ENCODE data around the gene RAB11A. TPM values are rescaled to one million over a fixed set of nuclear protein-coding genes. Genes with fewer than 3 reads are reported as not detected.

Gene RAB11A
- total RNA-seq, 2 experiments from 2014 or later: 141 to 151 TPM

GRCh38 chr15:65929573-65929972, 60.3 kb downstream of the RAB11A start:
- DNase-seq: no peak
- no peaks in the 10 kb centered on the region for H3K36me3 Mint-ChIP-seq
- peaks cover 3% of the 10 kb centered on the region for H3K27me3 Mint-ChIP-seq
- no peak for ATAC-seq (ENCODE audit: low read depth)
- POLR2A ChIA-PET: no interaction called here
- no peak overlapping the region for H3K27ac Mint-ChIP-seq
- H3K4me1 Mint-ChIP-seq: no peaks in the 10 kb centered on the region
- H3K4me3 Mint-ChIP-seq: no peak overlapping the region
- no peaks in the 10 kb centered on the region for H3K9me3 Mint-ChIP-seq

GRCh38 chr15:65930134-65930533, 60.8 kb downstream of the RAB11A start:
- Mint-ChIP-seq H3K27me3 (peaks cover 3% of the 10 kb centered on the region), H3K9me3 (no peaks in the 10 kb centered on the region), H3K4me1 (no peaks in the 10 kb centered on the region), H3K4me3 (no peak overlapping the region), H3K27ac (no peak overlapping the region), H3K36me3 (no peaks in the 10 kb centered on the region)
- DNase-seq (no peak), ATAC-seq (ENCODE audit: low read depth) (no peak)
- POLR2A ChIA-PET: no interaction called here

GRCh38 chr15:65931221-65931620, 61.9 kb downstream of the RAB11A start:
- H3K36me3 Mint-ChIP-seq: no peaks in the 10 kb centered on the region
- no peaks in the 10 kb centered on the region for H3K4me1 Mint-ChIP-seq
- H3K27ac Mint-ChIP-seq: no peak overlapping the region

GRCh38 chr15:65935391-65935790, 66.1 kb downstream of the RAB11A start:
- Mint-ChIP-seq H3K27ac (no peak overlapping the region), H3K4me1 (peaks cover 8% of the 10 kb centered on the region), H3K4me3 (no peak overlapping the region), H3K27me3 (peaks cover 3% of the 10 kb centered on the region), H3K36me3 (no peaks in the 10 kb centered on the region), H3K9me3 (no peaks in the 10 kb centered on the region)
- no peak for DNase-seq
- no peak for ATAC-seq (ENCODE audit: low read depth)
- POLR2A ChIA-PET: no interaction called here

More at GRCh38 chr15:65931221-65931620, 61.9 kb downstream of the RAB11A start:
- H3K27me3 Mint-ChIP-seq: peaks cover 3% of the 10 kb centered on the region
- ATAC-seq (ENCODE audit: low read depth): no peak
- POLR2A ChIA-PET: no interaction called here
- H3K4me3 Mint-ChIP-seq: no peak overlapping the region
- DNase-seq: no peak
- no peaks in the 10 kb centered on the region for H3K9me3 Mint-ChIP-seq

- POLR2A ChIA-PET: no interaction called here
- H3K9me3 Mint-ChIP-seq: no peaks in the 10 kb centered on the region
These were observed 67.0 kb downstream of the RAB11A start for GRCh38 chr15:65936282-65936681.

GRCh38 chr15:65937054-65937453, 67.8 kb downstream of the RAB11A start:
- ATAC-seq (ENCODE audit: low read depth) (no peak), DNase-seq (no peak)
- no peak overlapping the region for H3K27ac Mint-ChIP-seq
- POLR2A ChIA-PET: no interaction called here
- no peaks in the 10 kb centered on the region for H3K36me3 Mint-ChIP-seq
- H3K9me3 Mint-ChIP-seq: no peaks in the 10 kb centered on the region
- peaks cover 17% of the 10 kb centered on the region for H3K4me1 Mint-ChIP-seq
- no peak overlapping the region for H3K4me3 Mint-ChIP-seq
- H3K27me3 Mint-ChIP-seq: peaks cover 12% of the 10 kb centered on the region

More at GRCh38 chr15:65936282-65936681, 67.0 kb downstream of the RAB11A start:
- H3K27me3 Mint-ChIP-seq: peaks cover 9% of the 10 kb centered on the region
- no peak for ATAC-seq (ENCODE audit: low read depth)
- H3K27ac Mint-ChIP-seq: no peak overlapping the region
- H3K36me3 Mint-ChIP-seq: no peaks in the 10 kb centered on the region
- no peak for DNase-seq
- peaks cover 10% of the 10 kb centered on the region for H3K4me1 Mint-ChIP-seq
- no peak overlapping the region for H3K4me3 Mint-ChIP-seq

- Mint-ChIP-seq H3K27me3 (peaks cover 10% of the 10 kb centered on the region), H3K4me3 (no peak overlapping the region), H3K9me3 (no peaks in the 10 kb centered on the region), H3K27ac (peak overlapping the region; percentile 2), H3K4me1 (peaks cover 21% of the 10 kb centered on the region), H3K36me3 (no peaks in the 10 kb centered on the region)
- no peak for DNase-seq
- POLR2A ChIA-PET: interaction anchor here (0.6 to 0.8 kb wide), 2 partner anchors 27 to 36 kb away, joined by 3 read pairs; no protein-coding TSS in a partner anchor
- ATAC-seq (ENCODE audit: low read depth): no peak
These were observed 68.2 kb downstream of the RAB11A start for GRCh38 chr15:65937476-65937875.

GRCh38 chr15:65938604-65939003, 69.3 kb downstream of the RAB11A start:
- Mint-ChIP-seq H3K27ac (no peak overlapping the region), H3K9me3 (no peaks in the 10 kb centered on the region), H3K36me3 (no peaks in the 10 kb centered on the region), H3K4me1 (peaks cover 23% of the 10 kb centered on the region), H3K27me3 (peaks cover 8% of the 10 kb centered on the region), H3K4me3 (no peak overlapping the region)
- ATAC-seq (ENCODE audit: low read depth) (no peak), DNase-seq (no peak)
- POLR2A ChIA-PET: no interaction called here

GRCh38 chr15:65939901-65940617, 70.8 kb downstream of the RAB11A start:
- H3K36me3 Mint-ChIP-seq: no peaks in the 10 kb centered on the region
- POLR2A ChIA-PET: no interaction called here
- ATAC-seq (ENCODE audit: low read depth): no peak
- H3K27ac Mint-ChIP-seq: no peak overlapping the region
- no peak overlapping the region for H3K4me3 Mint-ChIP-seq
- peaks cover 26% of the 10 kb centered on the region for H3K4me1 Mint-ChIP-seq
- no peak for DNase-seq
- H3K9me3 Mint-ChIP-seq: no peaks in the 10 kb centered on the region
- H3K27me3 Mint-ChIP-seq: peaks cover 8% of the 10 kb centered on the region

- Mint-ChIP-seq H3K27ac (no peak overlapping the region), H3K27me3 (peaks cover 8% of the 10 kb centered on the region)
- POLR2A ChIA-PET: no interaction called here
These were observed 71.3 kb downstream of the RAB11A start for GRCh38 chr15:65940618-65940909.

More at GRCh38 chr15:65940618-65940909, 71.3 kb downstream of the RAB11A start:
- H3K4me1 Mint-ChIP-seq: peaks cover 26% of the 10 kb centered on the region
- H3K9me3 Mint-ChIP-seq: no peaks in the 10 kb centered on the region
- no peak for ATAC-seq (ENCODE audit: low read depth)
- no peaks in the 10 kb centered on the region for H3K36me3 Mint-ChIP-seq
- H3K4me3 Mint-ChIP-seq: no peak overlapping the region
- DNase-seq: no peak

Other genes starting within 250 kb of the RAB11A start
- 1 to 10 TPM; 4.9 to 7.1 TPM for gene SLC24A1, start 247.6 kb upstream of the RAB11A start, total RNA-seq
- 10 to 100 TPM; 50.4 to 56.7 TPM for gene DENND4A, start 77.2 kb upstream of the RAB11A start, total RNA-seq